Ishikawa (cell line): Measurements from ENCODE around the gene PRR14.

Source experiments
- EGR1 ChIP-seq: IDR thresholded peaks from 2 replicates; pipeline ENCODE4 v1.6.1; 2012
- EP300 ChIP-seq: IDR thresholded peaks from 2 replicates; pipeline ENCODE4 v1.6.1; 2012; ENCODE audit warnings: borderline replicate concordance
- NFIC ChIP-seq: IDR thresholded peaks from 2 replicates; pipeline ENCODE4 v1.6.1; 2012
- RAD21 ChIP-seq: IDR thresholded peaks from 2 replicates; pipeline ENCODE4 v1.6.1; 2012; ENCODE audit warnings: low read depth
- YY1 ChIP-seq: IDR thresholded peaks from 2 replicates; pipeline ENCODE4 v1.6.1; 2012; ENCODE audit warnings: low read depth

GRCh38 chr16:30660424-30661261, 9.9 kb downstream of the PRR14 start:
- TF ChIP-seq RAD21 (no peak), NFIC (no peak), YY1 (no peak), EGR1 (no peak), EP300 (no peak)
